ENCODE data around the gene CACNA1C.

Gene CACNA1C

GRCh38 chr12:2034633-2035430, 18.0 kb upstream of the CACNA1C start:
- peak; percentile 62 to 65 for DNase-seq (ENCODE audit: low read depth in 2 of 2, low spot score in 1 of 2)

DNA sequence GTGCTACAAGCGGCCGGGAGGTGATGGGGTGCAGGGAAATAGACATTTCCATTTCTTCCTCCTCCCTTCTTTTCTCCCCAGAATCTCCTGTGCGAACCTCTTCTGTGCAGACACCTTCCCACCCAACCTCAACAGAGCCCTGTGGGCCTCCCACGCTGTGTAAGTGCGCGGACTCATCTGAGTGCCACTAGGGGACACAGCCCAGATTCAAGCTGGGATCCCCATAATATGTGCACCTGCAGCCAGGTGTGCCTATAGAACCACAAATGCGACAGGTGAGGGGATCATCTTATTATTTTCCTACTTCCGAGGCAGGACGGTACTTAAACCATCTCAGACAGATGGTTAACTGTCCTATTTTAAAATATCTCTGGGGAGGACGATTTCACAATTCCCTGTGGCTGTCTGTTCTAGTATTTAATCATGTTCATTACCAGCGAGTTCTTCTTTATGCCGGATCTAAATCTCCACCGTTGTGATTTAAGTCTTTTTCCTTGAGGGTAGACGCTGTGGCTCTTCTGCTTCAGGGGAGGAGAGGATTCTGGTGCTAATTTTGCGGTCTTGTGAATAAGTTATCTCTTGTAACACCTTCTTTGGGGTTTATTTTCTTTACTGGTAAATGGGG, 17.2 kb upstream of the CACNA1C start:
- no peak for DNase-seq (ENCODE audit: low read depth in 2 of 2, low spot score in 1 of 2)

DNA sequence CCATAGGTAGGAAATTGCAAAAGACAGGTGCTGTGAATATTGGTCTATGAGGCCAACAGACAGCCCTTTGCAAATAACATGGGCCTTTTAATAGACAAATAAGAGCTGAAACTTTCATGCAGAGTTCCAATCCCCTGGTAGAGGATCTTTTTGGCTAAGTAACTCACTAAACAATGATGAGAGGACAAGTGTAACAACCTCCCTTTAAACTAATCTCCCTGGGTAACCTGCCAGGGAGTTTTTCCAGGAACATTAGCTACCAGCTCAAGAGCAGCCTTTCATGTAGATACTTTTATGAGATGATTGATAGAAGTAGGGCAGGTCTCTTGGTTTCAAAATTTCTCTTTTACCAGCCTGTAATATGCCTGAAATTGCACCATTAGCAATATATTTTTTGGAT, 13.8 kb upstream of the CACNA1C start:
- no peak for DNase-seq (ENCODE audit: low read depth in 2 of 2, low spot score in 1 of 2)

DNA sequence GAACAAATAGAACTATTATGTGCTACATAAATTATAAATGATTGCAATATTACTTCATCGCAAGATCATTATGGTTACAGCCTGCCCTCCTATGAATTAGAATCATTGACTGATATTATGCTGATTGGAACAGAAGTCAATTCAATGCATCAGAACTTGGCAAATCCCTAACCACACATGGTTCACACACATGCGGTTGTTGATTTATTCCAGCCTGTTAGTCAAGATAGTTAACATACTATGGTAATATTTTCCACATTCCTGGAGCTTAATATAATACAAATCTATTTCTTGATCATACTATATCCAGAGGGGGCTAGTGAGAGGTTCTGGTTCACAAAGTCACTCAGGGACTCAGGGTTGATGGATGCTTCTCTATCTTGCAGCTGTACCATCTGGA, 9.7 kb upstream of the CACNA1C start:
- DNase-seq (ENCODE audit: low read depth in 2 of 2, low spot score in 1 of 2), result no peak

GRCh38 chr12:2044165-2044564, 8.6 kb upstream of the CACNA1C start:
- no peak for DNase-seq (ENCODE audit: low read depth in 2 of 2, low spot score in 1 of 2)

GRCh38 chr12:2046957-2047356, 5.8 kb upstream of the CACNA1C start:
- DNase-seq (ENCODE audit: low read depth in 2 of 2, low spot score in 1 of 2), result no peak

GRCh38 chr12:2047752-2048151, 5.0 kb upstream of the CACNA1C start:
- no peak for DNase-seq (ENCODE audit: low read depth in 2 of 2, low spot score in 1 of 2)

DNA sequence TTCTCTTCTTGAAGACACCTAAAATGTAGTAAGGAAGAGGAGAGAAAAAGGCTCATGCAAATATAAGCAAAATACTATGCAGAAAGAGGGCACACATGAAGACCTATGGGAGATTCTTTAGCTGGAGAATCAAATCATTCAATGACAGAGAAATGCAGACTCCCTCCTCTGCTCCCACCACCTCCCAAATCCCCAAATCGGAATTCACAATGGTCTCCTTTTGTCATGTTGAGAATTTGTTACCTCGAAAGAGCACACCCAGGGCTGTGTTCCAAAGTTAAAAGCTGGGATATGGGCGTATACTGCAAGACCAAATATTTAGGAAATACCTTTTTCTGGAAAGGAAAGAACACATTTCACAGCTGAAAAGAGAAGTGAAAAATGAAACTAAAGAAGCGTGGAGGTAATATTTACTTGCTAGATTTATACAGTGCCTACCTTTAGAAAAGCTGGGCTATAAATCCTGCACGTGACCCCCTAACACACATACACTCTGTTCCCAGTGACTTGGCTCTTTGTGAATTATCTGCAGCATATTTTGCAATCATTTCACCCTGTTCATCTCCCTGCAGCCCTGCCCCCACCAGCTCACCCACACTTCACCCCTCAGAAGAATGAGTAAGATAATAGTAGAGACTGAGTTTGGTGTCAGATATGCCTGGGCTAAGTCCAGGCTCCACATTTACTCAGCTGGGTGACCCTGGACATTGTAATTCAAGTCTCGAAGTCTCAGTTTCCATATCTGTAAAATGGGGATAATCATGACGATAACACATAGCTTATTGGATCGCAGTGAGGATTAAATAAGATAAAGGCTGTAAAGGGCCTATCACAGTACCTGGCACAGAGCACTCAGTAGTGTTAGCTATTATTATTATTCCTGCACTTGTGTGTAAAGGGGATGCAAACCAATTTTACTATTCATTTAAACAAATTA, 2.9 kb upstream of the CACNA1C start:
- no peak for DNase-seq (ENCODE audit: low read depth in 2 of 2, low spot score in 1 of 2)

DNA sequence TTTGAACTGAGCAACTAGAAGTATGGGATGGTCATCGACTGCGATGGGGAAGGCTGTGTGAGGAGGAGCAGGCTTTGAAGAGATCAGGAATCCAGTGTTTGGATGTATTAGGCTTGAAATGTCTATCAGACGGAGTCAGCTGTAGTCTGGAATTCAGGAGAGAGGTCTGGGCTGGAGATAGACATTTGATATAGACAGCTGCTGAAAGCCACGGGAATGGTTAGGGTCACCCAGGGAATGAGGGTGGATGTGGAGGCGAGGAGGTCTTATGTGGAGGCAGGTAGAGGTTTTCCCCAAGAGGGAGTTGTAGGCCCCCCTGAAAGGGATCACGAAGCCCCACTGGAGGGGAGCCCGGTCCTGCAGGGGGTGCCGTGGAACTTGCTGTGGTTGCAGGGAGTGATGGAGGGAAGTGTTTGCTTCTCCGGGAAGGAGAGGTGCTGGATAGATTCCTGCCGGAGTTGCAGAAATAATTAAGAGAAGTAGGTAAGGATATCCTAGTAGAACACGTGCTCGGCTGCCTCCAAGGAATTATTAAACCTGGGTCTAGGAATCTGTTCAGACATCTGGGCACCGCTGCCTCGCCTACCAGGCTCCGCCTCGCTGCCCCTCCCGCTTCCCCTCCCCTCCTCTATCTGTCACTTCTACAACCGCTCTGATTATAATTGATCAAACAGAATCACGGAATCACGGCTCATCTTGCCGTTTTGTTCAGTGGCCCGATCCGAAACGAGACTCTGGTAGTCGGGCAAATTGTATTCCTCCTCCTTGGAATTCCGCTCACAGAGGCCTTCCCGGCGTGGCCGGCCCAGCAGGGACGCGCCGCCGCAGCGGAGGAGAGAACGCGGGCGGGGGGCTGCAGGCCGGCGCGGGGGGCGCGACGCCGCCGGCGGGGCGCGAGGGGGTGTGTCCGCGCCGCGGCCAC, 826 bp upstream of the CACNA1C start:
- no peak for DNase-seq (ENCODE audit: low read depth in 2 of 2, low spot score in 1 of 2)

GRCh38 chr12:2053691-2054090, 904 bp downstream of the CACNA1C start:
- DNase-seq (ENCODE audit: low read depth in 2 of 2, low spot score in 1 of 2), result no peak

- no peak for DNase-seq (ENCODE audit: low read depth in 2 of 2, low spot score in 1 of 2)
These were observed 1.6 kb downstream of the CACNA1C start for GRCh38 chr12:2054091-2055018.

- no peak for DNase-seq (ENCODE audit: low read depth in 2 of 2, low spot score in 1 of 2)
These were observed 4.4 kb downstream of the CACNA1C start for GRCh38 chr12:2057041-2057794.

GRCh38 chr12:2057795-2058408, 5.1 kb downstream of the CACNA1C start:
- no peak for DNase-seq (ENCODE audit: low read depth in 2 of 2, low spot score in 1 of 2)

DNA sequence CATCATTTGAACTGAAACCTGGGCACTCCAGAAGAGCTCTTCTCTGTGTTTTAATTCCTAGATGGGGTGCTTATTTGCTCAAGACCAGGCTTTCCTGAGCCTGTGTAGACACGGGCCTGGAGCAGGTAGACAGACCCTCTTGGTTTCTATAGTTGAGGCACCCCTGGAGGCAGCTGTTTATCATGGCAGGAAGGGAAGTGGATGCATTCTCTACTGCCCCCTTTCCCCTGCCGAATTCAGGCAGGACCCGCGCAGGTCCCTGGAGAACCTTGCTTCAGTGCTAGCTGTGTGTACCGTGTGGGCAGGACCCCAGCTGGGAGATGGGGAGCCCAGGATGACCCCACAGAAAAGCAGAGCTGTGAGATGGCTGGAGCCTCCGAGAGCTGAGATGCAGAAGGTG, 6.0 kb downstream of the CACNA1C start:
- no peak for DNase-seq (ENCODE audit: low read depth in 2 of 2, low spot score in 1 of 2)

- DNase-seq (ENCODE audit: low read depth in 2 of 2, low spot score in 1 of 2), result no peak
These were observed 8.6 kb downstream of the CACNA1C start for GRCh38 chr12:2061402-2061801.

- DNase-seq (ENCODE audit: low read depth in 2 of 2, low spot score in 1 of 2), result no peak
These were observed 11.3 kb downstream of the CACNA1C start for GRCh38 chr12:2064071-2064507.

DNA sequence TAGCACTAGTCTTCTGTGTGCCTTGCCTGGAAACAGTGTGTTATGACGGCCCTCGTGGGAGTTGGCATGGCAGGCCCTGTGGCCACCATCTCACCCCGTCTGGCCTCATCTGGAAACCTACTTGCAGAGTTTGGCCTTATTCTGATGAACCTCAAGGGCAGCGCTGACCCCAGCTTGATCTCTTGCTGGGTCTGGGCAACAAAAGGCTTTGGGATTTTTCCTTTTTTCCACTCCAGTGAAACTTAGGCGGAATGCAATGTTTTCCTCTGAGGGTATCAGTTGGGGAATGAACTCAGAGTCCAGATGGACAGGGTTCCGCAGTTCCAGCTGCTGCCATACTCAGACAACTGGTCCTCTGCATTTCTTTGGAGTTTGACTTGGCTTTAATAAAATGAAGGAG, 15.9 kb downstream of the CACNA1C start:
- no peak for DNase-seq (ENCODE audit: low read depth in 2 of 2, low spot score in 1 of 2)

GRCh38 chr12:2070440-2071045, 17.8 kb downstream of the CACNA1C start:
- no peak for DNase-seq (ENCODE audit: low read depth in 2 of 2, low spot score in 1 of 2)
